Measurements from ENCODE around the gene ADA. TPM values are rescaled to one million over a fixed set of nuclear protein-coding genes. Genes with fewer than 3 reads are reported as not detected.

Gene ADA
- total RNA-seq, 1 experiment from 2014 or later: 5.1 TPM

GRCh38 chr20:44587035-44587980 lies 64.2 kb downstream of the ADA start:
- Mint-ChIP-seq H3K27ac (ENCODE audit: low read depth, unreplicated experiment) (no peak overlapping the region), H3K4me1 (ENCODE audit: insufficient read depth, unreplicated experiment) (peaks cover under 1% of the 10 kb centered on the region), H3K27me3 (ENCODE audit: insufficient read depth, unreplicated experiment) (no peaks in the 10 kb centered on the region), H3K9me3 (ENCODE audit: unreplicated experiment) (no peaks in the 10 kb centered on the region), H3K36me3 (ENCODE audit: insufficient read depth, unreplicated experiment) (no peaks in the 10 kb centered on the region), H3K4me3 (ENCODE audit: unreplicated experiment) (no peak overlapping the region)
- ChIA-PET POLR2A (interaction anchor here (1.0 kb wide), 1 partner anchor 10 kb away, joined by 3 read pairs; no protein-coding TSS in a partner anchor), CTCF (interaction anchor here (0.5 to 1.2 kb wide), 6 partner anchors 11 to 51 kb away, joined by 3 to 5 read pairs (median 3); no protein-coding TSS in a partner anchor)
- no peak for DNase-seq (ENCODE audit: unreplicated experiment)
- BruUV-seq (replicated peaks): no TSS peak
- intact Hi-C loops (cut with micrococcal nuclease): no loop called here
- TF ChIP-seq, protein P1, sequence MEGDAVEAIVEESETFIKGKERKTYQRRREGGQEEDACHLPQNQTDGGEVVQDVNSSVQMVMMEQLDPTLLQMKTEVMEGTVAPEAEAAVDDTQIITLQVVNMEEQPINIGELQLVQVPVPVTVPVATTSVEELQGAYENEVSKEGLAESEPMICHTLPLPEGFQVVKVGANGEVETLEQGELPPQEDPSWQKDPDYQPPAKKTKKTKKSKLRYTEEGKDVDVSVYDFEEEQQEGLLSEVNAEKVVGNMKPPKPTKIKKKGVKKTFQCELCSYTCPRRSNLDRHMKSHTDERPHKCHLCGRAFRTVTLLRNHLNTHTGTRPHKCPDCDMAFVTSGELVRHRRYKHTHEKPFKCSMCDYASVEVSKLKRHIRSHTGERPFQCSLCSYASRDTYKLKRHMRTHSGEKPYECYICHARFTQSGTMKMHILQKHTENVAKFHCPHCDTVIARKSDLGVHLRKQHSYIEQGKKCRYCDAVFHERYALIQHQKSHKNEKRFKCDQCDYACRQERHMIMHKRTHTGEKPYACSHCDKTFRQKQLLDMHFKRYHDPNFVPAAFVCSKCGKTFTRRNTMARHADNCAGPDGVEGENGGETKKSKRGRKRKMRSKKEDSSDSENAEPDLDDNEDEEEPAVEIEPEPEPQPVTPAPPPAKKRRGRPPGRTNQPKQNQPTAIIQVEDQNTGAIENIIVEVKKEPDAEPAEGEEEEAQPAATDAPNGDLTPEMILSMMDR (IDR thresholded peaks at IDR 0.05; ENCODE audit: unreplicated experiment): no peak

- ChIA-PET POLR2A (interaction anchor here (0.6 to 1.2 kb wide), 2 partner anchors 13 to 24 kb away, joined by 3 read pairs; no protein-coding TSS in a partner anchor), CTCF (interaction anchor here (0.5 to 1.7 kb wide), 4 partner anchors 12 to 23 kb away, joined by 3 to 5 read pairs (median 4); no protein-coding TSS in a partner anchor)
- H3K27me3 Mint-ChIP-seq (ENCODE audit: insufficient read depth, unreplicated experiment): no peaks in the 10 kb centered on the region
Measured at GRCh38 chr20:44586289-44586911, 65.1 kb downstream of the ADA start.

DNA sequence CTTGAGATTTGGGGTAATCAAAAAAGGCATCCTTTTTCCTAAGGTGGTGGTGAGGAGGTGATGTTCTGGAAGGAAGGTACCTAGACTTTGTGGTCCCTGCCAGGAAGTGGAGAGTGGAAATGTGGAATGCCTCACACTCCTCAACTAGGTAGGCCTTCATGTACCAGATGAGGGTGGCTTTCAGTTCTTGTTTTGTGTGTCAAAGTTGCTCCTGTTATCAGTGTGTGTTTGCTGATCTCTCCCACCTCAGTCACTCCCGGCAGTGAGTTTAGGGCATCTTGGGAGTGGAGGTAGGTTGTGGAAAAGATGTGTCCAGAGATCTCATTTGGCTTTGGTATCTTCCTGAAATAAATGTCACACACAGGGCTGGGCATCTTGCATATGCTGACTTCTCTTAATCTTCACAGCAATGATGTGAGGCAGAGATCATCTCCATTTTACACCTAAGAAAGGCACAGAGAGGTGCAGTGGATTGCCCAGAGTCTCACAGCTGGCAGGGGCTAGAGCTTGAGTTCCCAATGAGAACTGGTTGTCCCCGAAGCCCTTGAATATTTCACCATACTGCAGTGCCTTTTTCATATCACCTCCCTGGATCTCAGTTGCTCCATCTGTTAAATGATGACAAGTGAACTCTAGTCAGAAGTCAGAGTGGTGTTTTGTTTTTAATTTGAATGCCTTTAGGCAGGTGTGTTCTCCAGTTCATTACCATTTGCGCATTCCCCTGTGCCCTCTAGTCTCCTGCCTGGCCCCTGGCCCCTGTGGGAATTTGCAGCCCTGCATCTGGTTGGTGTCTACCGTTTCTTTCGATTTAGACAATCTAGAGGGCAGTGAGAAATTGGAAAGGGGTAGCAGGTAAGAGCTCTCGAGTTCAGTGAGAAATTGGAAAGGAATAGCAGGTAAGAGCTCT lies 66.2 kb downstream of the ADA start:
- Mint-ChIP-seq H3K36me3 (ENCODE audit: insufficient read depth, unreplicated experiment) (no peaks in the 10 kb centered on the region), H3K27me3 (ENCODE audit: insufficient read depth, unreplicated experiment) (no peaks in the 10 kb centered on the region), H3K27ac (ENCODE audit: low read depth, unreplicated experiment) (no peak overlapping the region), H3K4me3 (ENCODE audit: unreplicated experiment) (no peak overlapping the region), H3K9me3 (ENCODE audit: unreplicated experiment) (no peaks in the 10 kb centered on the region), H3K4me1 (ENCODE audit: insufficient read depth, unreplicated experiment) (peaks cover 10% of the 10 kb centered on the region)
- POLR2A ChIA-PET: interaction anchor here (0.6 to 1.2 kb wide), 3 partner anchors 9 to 25 kb away, joined by 3 to 4 read pairs (median 3); no protein-coding TSS in a partner anchor
- CTCF ChIA-PET: interaction anchor here (0.8 to 1.7 kb wide), 4 partner anchors 9 to 368 kb away, joined by 3 to 5 read pairs (median 4); no protein-coding TSS in a partner anchor
- TF ChIP-seq, protein P1 (IDR thresholded peaks at IDR 0.05; ENCODE audit: unreplicated experiment): no peak
- intact Hi-C loops (cut with micrococcal nuclease): no loop called here
- no peak for DNase-seq (ENCODE audit: unreplicated experiment)
- no TSS peak for BruUV-seq (replicated peaks)

More at GRCh38 chr20:44586289-44586911, 65.1 kb downstream of the ADA start:
- no peak overlapping the region for H3K4me3 Mint-ChIP-seq (ENCODE audit: unreplicated experiment)
- H3K4me1 Mint-ChIP-seq (ENCODE audit: insufficient read depth, unreplicated experiment): peaks cover 10% of the 10 kb centered on the region
- DNase-seq (ENCODE audit: unreplicated experiment): no peak
- BruUV-seq (replicated peaks): no TSS peak
- no peaks in the 10 kb centered on the region for H3K36me3 Mint-ChIP-seq (ENCODE audit: insufficient read depth, unreplicated experiment)
- intact Hi-C loops (cut with micrococcal nuclease): no loop called here
- no peaks in the 10 kb centered on the region for H3K9me3 Mint-ChIP-seq (ENCODE audit: unreplicated experiment)
- TF ChIP-seq, protein P1 (IDR thresholded peaks at IDR 0.05; ENCODE audit: unreplicated experiment): no peak
- no peak overlapping the region for H3K27ac Mint-ChIP-seq (ENCODE audit: low read depth, unreplicated experiment)

All from MCF 10A (cell line).